GM10266 (cell line): ENCODE data around the gene ANXA2.

Experiments
- DNase-seq: peaks from one replicate; pipeline ENCODE4 v3.0.0; 2012; ENCODE audit errors: extremely low spot score
- CTCF ChIP-seq: IDR thresholded peaks from 2 replicates; pipeline ENCODE4 v1.5.1; 2012; ENCODE audit warnings: mild to moderate bottlenecking, low read depth; ENCODE audit not compliant: control insufficient read depth, insufficient read depth; ENCODE audit errors: missing control alignments

The ANXA2 gene

GRCh38 chr15:60426870-60427508, 29.2 kb upstream of the ANXA2 start:
- DNase-seq, result no peak
- no peak for TF ChIP-seq CTCF

GRCh38 chr15:60425461-60425860, 27.7 kb upstream of the ANXA2 start:
- DNase-seq, result no peak
- TF ChIP-seq CTCF, result no peak

GRCh38 chr15:60424006-60424405, 26.2 kb upstream of the ANXA2 start:
- TF ChIP-seq CTCF, result no peak
- no peak for DNase-seq

GRCh38 chr15:60423537-60423936, 25.8 kb upstream of the ANXA2 start:
- no peak for DNase-seq
- no peak for TF ChIP-seq CTCF

GRCh38 chr15:60421544-60421943, 23.8 kb upstream of the ANXA2 start:
- no peak for TF ChIP-seq CTCF
- DNase-seq, result no peak

- TF ChIP-seq CTCF, result no peak
- no peak for DNase-seq
These were observed 22.5 kb upstream of the ANXA2 start for GRCh38 chr15:60420203-60420716.

- no peak for TF ChIP-seq CTCF
- no peak for DNase-seq
These were observed 22.0 kb upstream of the ANXA2 start for GRCh38 chr15:60419753-60420152.
